Fibroblast of lung (primary cell): ENCODE measurements around the gene EOGT.

Experiments
- EZH2 ChIP-seq: IDR thresholded peaks from 2 replicates; pipeline ENCODE4 v1.5.1; 2012; ENCODE audit warnings: low read length, control low read depth, mild to moderate bottlenecking; ENCODE audit errors: missing control alignments
- TF ChIP-seq, protein P1 (sequence below), 2 donors: IDR thresholded peaks in 1 of 2; conservative IDR thresholded peaks in 1 of 2; 1 replicate in 1 of 2; 2 replicates in 1 of 2; pipeline ENCODE4 v1.5.1; 2011 to 2012; ENCODE audit warnings: low read length in 2 of 2, control low read depth in 1 of 2, inconsistent platforms in 1 of 2, low read depth in 1 of 2, mild to moderate bottlenecking in 1 of 2

DNA sequence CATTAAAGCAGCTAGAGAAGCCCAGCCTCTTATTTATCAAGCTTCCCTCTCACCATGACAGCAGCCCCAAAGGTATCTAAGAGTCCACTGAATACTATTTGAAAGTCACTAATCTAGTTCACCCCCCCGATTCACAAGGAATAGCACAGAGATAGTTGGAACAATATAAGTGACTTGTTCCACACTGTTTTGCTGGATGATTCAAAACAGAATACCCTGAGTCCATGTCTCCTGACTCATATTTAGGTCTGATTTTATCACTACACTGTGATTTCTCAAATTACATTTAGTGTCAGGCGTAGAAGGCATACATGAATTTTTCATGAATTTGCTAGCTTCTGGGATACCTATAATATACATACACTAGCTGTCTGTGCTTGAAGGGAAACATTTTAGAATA, 18.7 kb upstream of the EOGT start:
- TF ChIP-seq, protein P1, sequence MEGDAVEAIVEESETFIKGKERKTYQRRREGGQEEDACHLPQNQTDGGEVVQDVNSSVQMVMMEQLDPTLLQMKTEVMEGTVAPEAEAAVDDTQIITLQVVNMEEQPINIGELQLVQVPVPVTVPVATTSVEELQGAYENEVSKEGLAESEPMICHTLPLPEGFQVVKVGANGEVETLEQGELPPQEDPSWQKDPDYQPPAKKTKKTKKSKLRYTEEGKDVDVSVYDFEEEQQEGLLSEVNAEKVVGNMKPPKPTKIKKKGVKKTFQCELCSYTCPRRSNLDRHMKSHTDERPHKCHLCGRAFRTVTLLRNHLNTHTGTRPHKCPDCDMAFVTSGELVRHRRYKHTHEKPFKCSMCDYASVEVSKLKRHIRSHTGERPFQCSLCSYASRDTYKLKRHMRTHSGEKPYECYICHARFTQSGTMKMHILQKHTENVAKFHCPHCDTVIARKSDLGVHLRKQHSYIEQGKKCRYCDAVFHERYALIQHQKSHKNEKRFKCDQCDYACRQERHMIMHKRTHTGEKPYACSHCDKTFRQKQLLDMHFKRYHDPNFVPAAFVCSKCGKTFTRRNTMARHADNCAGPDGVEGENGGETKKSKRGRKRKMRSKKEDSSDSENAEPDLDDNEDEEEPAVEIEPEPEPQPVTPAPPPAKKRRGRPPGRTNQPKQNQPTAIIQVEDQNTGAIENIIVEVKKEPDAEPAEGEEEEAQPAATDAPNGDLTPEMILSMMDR (conservative IDR thresholded peaks at IDR 0.05 in 1 of 2, IDR thresholded peaks at IDR 0.05 in 1 of 2; ENCODE audit: low read depth in 1 of 2, low read length in 2 of 2) = no peak
- TF ChIP-seq EZH2 = no peak
